CD14-positive monocyte (primary cell): ENCODE measurements around the gene URAD. TPM values are rescaled to one million over a fixed set of nuclear protein-coding genes. Genes with fewer than 3 reads are reported as not detected.
A peak's percentile ranks its signal among the peaks of the same experiment; 100 is the strongest.

ENCODE experiments used
- DNase-seq, 3 donors: peaks; one replicate each; pipeline ENCODE4 v3.0.0-alpha.2; 2011 to 2022
- H2AFZ ChIP-seq: 2 replicates; pipeline ENCODE4 v1.6.0; 2012; ENCODE audit warnings: mild to moderate bottlenecking, low read depth, low read length, inconsistent platforms; ENCODE audit not compliant: insufficient read depth, poor library complexity, severe bottlenecking
- H3K27ac ChIP-seq, 2 donors: 1 replicate in 1 of 2; 2 replicates in 1 of 2; pipeline ENCODE4 v1.5.1; 2012 to 2013; ENCODE audit warnings: low read length in 2 of 2, control low read depth in 1 of 2, inconsistent platforms in 1 of 2, low read depth in 1 of 2, mild to moderate bottlenecking in 1 of 2
- H3K27me3 ChIP-seq, 2 donors: one replicate each; pipeline versions ENCODE4 v1.6.0 to v1.6.1; 2011 to 2013; ENCODE audit warnings: low read length in 2 of 2; ENCODE audit not compliant: control insufficient read depth in 2 of 2, insufficient read depth in 2 of 2
- H3K36me3 ChIP-seq, 2 donors: replicated peaks in 1 of 2; 1 replicate in 1 of 2; 2 replicates in 1 of 2; pipeline versions ENCODE4 v1.5.1 to v1.6.1; 2012 to 2013; ENCODE audit warnings: low read length in 2 of 2, control low read depth in 1 of 2, inconsistent platforms in 1 of 2, mild to moderate bottlenecking in 1 of 2; ENCODE audit not compliant: insufficient read depth in 2 of 2, control insufficient read depth in 1 of 2
- H3K4me1 ChIP-seq, 2 donors: 1 replicate in 1 of 2; 2 replicates in 1 of 2; pipeline versions ENCODE4 v1.5.1 to v1.6.1; 2012 to 2013; ENCODE audit warnings: low read length in 2 of 2, control low read depth in 1 of 2, inconsistent platforms in 1 of 2, mild to moderate bottlenecking in 1 of 2, moderate library complexity in 1 of 2; ENCODE audit not compliant: insufficient read depth in 2 of 2, control insufficient read depth in 1 of 2
- H3K4me2 ChIP-seq: replicated peaks from 2 replicates; pipeline ENCODE3; 2012; ENCODE audit warnings: low read length, moderate library complexity, mild to moderate bottlenecking; ENCODE audit not compliant: poor library complexity, severe bottlenecking; ENCODE audit errors: extremely low read depth
- H3K4me3 ChIP-seq, 3 experiments: fragments of 200-600 bp in 1 of 3; sonication (generic) in 1 of 3; replicated peaks in 1 of 3; 1 replicate in 2 of 3; 2 replicates in 1 of 3; pipeline ENCODE4 v1.5.1; 2011 to 2013; ENCODE audit warnings: low read length in 3 of 3, mild to moderate bottlenecking in 3 of 3, control low read depth in 2 of 3, low read depth in 2 of 3, inconsistent platforms in 1 of 3, moderate library complexity in 1 of 3
- H3K79me2 ChIP-seq: 2 replicates; pipeline ENCODE4 v1.6.0; 2012; ENCODE audit warnings: mild to moderate bottlenecking, control low read depth, inconsistent platforms, low read length, moderate library complexity; ENCODE audit not compliant: insufficient read depth
- H3K9ac ChIP-seq: 2 replicates; pipeline ENCODE4 v1.6.0; 2017; ENCODE audit warnings: low read length, mild to moderate bottlenecking; ENCODE audit not compliant: insufficient read depth, poor library complexity, severe bottlenecking
- H3K9me3 ChIP-seq, 2 donors: replicated peaks in 1 of 2; 1 replicate in 1 of 2; 2 replicates in 1 of 2; pipeline versions ENCODE4 v1.5.1 to v1.6.1; 2012 to 2013; ENCODE audit warnings: low read length in 2 of 2, control low read depth in 1 of 2; ENCODE audit not compliant: control insufficient read depth in 1 of 2, insufficient read depth in 1 of 2
- H4K20me1 ChIP-seq: 2 replicates; pipeline ENCODE4 v1.6.0; 2012; ENCODE audit warnings: mild to moderate bottlenecking, low read length, control low read depth, moderate library complexity; ENCODE audit not compliant: insufficient read depth
- H3K27ac Mint-ChIP-seq, 7 donors: one replicate each; pipeline ENCODE4 v1.8.0; 2020; ENCODE audit warnings: mild to moderate bottlenecking in 7 of 7, mixed read lengths in 7 of 7, moderate library complexity in 6 of 7, inconsistent platforms in 2 of 7
- H3K27me3 Mint-ChIP-seq, 3 donors: one replicate each; pipeline ENCODE4 v1.8.0; 2021 to 2022; ENCODE audit warnings: low read depth in 3 of 3, mild to moderate bottlenecking in 3 of 3, mixed read lengths in 3 of 3, moderate library complexity in 3 of 3, inconsistent platforms in 1 of 3
- H3K36me3 Mint-ChIP-seq, 2 donors: one replicate each; pipeline ENCODE4 v1.8.0; 2020; ENCODE audit warnings: mixed read lengths in 2 of 2, inconsistent platforms in 1 of 2, mild to moderate bottlenecking in 1 of 2
- H3K4me1 Mint-ChIP-seq: one replicate; pipeline ENCODE4 v1.8.0; 2020; ENCODE audit warnings: mild to moderate bottlenecking, mixed read lengths
- H3K4me3 Mint-ChIP-seq, 2 donors: one replicate each; pipeline ENCODE4 v1.8.0; 2020; ENCODE audit warnings: mild to moderate bottlenecking in 2 of 2, mixed read lengths in 2 of 2, moderate library complexity in 1 of 2
- H3K9me3 Mint-ChIP-seq, 7 donors: one replicate each; pipeline ENCODE4 v1.8.0; 2020 to 2022; ENCODE audit warnings: mixed read lengths in 7 of 7, mild to moderate bottlenecking in 6 of 7, moderate library complexity in 6 of 7, inconsistent platforms in 2 of 7
- WGBS: methylation state at CpG from one replicate; pipeline ENCODE4 v1.1.5; 2013; ENCODE audit warnings: missing lambda C conversion rate; ENCODE audit not compliant: insufficient coverage; 5-methylcytosine and 5-hydroxymethylcytosine counted together
- intact Hi-C, 2 donors: fragments of 100-400 bp; cut with micrococcal nuclease; formaldehyde crosslinking; loops; one replicate each; pipeline versions ENCODE4 v1.15.0 to v1.15.1; 2023
- polyA plus RNA-seq, 3 donors: library from polyadenylated mRNA; depleted of rRNA in 1 of 3; unstranded in 2 of 3; stranded (reverse) in 1 of 3; fragments of 300-500 nt in 2 of 3; fragments of >200 nt in 1 of 3; fragmentation: Illumina TruSeq in 2 of 3; gene quantifications; 1 replicate in 2 of 3; 2 replicates in 1 of 3; pipeline ENCODE4 v1.2.3, GENCODE V29; 2012 to 2021
- TF ChIP-seq, protein P1 (sequence below): fragments of 200-600 bp; IDR thresholded peaks from one replicate; pipeline ENCODE4 v1.8.0; 2022; ENCODE audit warnings: antibody characterized with exemption, mild to moderate bottlenecking

Gene URAD
- polyA plus RNA-seq, 3 donors, result 0.12 TPM; not detected in 2

- H3K4me3 ChIP-seq, result no peak within 1 kb of the TSS
- peaks cover 3 to 12% of the 10 kb centered on the region in 2 donors for H3K4me1 ChIP-seq
- intact Hi-C loops, result no loop called here
- DNase-seq, result no peak
- Mint-ChIP-seq H3K4me3 (peak within 1 kb of the TSS in 1 of 2 donors; percentile 85), H3K27me3 (peaks cover 97 to 99% (median 99%) of the 10 kb centered on the region in 3 donors), H3K4me1 (peaks cover 26% of the 10 kb centered on the region), H3K36me3 (peaks cover 0 to 3% of the 10 kb centered on the region in 2 donors), H3K9me3 (peaks cover 0 to 22% (median 8%) of the 10 kb centered on the region in 7 donors), H3K27ac (peak within 1 kb of the TSS in 1 of 7 donors; percentile 41)
- H2AFZ ChIP-seq, result peak within 1 kb of the TSS; percentile 13
- peak within 1 kb of the TSS; percentile 41 for H3K4me2 ChIP-seq
- H4K20me1 ChIP-seq, result no peaks in the 10 kb centered on the region
- no peak within 1 kb of the TSS for H3K27ac ChIP-seq
- TF ChIP-seq, protein P1, sequence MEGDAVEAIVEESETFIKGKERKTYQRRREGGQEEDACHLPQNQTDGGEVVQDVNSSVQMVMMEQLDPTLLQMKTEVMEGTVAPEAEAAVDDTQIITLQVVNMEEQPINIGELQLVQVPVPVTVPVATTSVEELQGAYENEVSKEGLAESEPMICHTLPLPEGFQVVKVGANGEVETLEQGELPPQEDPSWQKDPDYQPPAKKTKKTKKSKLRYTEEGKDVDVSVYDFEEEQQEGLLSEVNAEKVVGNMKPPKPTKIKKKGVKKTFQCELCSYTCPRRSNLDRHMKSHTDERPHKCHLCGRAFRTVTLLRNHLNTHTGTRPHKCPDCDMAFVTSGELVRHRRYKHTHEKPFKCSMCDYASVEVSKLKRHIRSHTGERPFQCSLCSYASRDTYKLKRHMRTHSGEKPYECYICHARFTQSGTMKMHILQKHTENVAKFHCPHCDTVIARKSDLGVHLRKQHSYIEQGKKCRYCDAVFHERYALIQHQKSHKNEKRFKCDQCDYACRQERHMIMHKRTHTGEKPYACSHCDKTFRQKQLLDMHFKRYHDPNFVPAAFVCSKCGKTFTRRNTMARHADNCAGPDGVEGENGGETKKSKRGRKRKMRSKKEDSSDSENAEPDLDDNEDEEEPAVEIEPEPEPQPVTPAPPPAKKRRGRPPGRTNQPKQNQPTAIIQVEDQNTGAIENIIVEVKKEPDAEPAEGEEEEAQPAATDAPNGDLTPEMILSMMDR, result no peak
- 5% methylated on average over 23 of the region's 34 CpGs for WGBS
- H3K9ac ChIP-seq, result no peak within 1 kb of the TSS
- H3K79me2 ChIP-seq, result no peaks in the 10 kb centered on the region
- peaks cover 0 to 43% of the 10 kb centered on the region in 2 donors for H3K9me3 ChIP-seq
- H3K27me3 ChIP-seq, result peaks cover 95 to 98% of the 10 kb centered on the region in 2 donors
- no peaks in the 10 kb centered on the region for H3K36me3 ChIP-seq
Observed at GRCh38 chr13:27969082-27969865, 19.2 kb downstream of the URAD start, which contains the start of gene CDX2. Gene CDX2, minus strand, starts transcription at chr13:27969315. Its CDS starts 309 bp downstream, at chr13:27969006.

GRCh38 chr13:27968316-27969081 is 20.0 kb downstream of the URAD start:
- peaks cover 26% of the 10 kb centered on the region for H3K4me1 Mint-ChIP-seq
- H3K9me3 Mint-ChIP-seq, result peaks cover 0 to 22% (median 8%) of the 10 kb centered on the region in 7 donors
- no peak overlapping the region for H3K27ac Mint-ChIP-seq
- WGBS, result under 1% methylated on average over 86 of the region's 86 CpGs
- H3K27ac ChIP-seq, result no peak overlapping the region
- no peak for DNase-seq
- H3K4me3 ChIP-seq, result no peak overlapping the region
- peaks cover 0 to 3% of the 10 kb centered on the region in 2 donors for H3K36me3 Mint-ChIP-seq
- H3K9me3 ChIP-seq, result peaks cover 0 to 44% of the 10 kb centered on the region in 2 donors
- H3K9ac ChIP-seq, result no peak overlapping the region
- H3K4me3 Mint-ChIP-seq, result peak overlapping the region in 1 of 2 donors; percentile 51
- intact Hi-C loops, result no loop called here
- H3K4me1 ChIP-seq, result peaks cover 3 to 12% of the 10 kb centered on the region in 2 donors
- H4K20me1 ChIP-seq, result no peaks in the 10 kb centered on the region
- peaks cover 88 to 98% of the 10 kb centered on the region in 2 donors for H3K27me3 ChIP-seq
- TF ChIP-seq, protein P1, result no peak
- H3K36me3 ChIP-seq, result no peaks in the 10 kb centered on the region
- peaks cover 97 to 99% (median 98%) of the 10 kb centered on the region in 3 donors for H3K27me3 Mint-ChIP-seq
- no peaks in the 10 kb centered on the region for H3K79me2 ChIP-seq
- no peak overlapping the region for H2AFZ ChIP-seq
- peak overlapping the region; percentile 41 for H3K4me2 ChIP-seq
